ENCODE data around the gene DNAJC6.
A peak's percentile ranks its signal among the peaks of the same experiment; 100 is the strongest.

The DNAJC6 gene

GRCh38 chr1:65434255-65434654 is 124.9 kb downstream of the DNAJC6 start:
- Histone ChIP-seq H3K79me2 (ENCODE audit: control insufficient read depth, low read length) (no peaks in the 10 kb centered on the region), H3K9me2 (replicated peaks; ENCODE audit: control insufficient read depth, low read length) (no peaks in the 10 kb centered on the region), H3K4me1 (ENCODE audit: control insufficient read depth, low read length) (no peaks in the 10 kb centered on the region), H3K9me3 (ENCODE audit: control insufficient read depth, insufficient read depth, low read length) (no peaks in the 10 kb centered on the region), H3F3A (ENCODE audit: control insufficient read depth, insufficient read depth) (0 out of 2 replicates have a peak, but pooled peaks cover 2% of the 10 kb centered on the region), H3K27ac (ENCODE audit: low read depth, low read length) (no peak overlapping the region), H3K36me3 (ENCODE audit: control insufficient read depth, low read length) (peaks cover 26% of the 10 kb centered on the region), H3K4me3 (ENCODE audit: low read length) (no peak overlapping the region), H3K4me2 (ENCODE audit: low read length) (no peak overlapping the region), H4K20me1 (ENCODE audit: control insufficient read depth, insufficient read depth, low read depth, low read length) (no peaks in the 10 kb centered on the region), H3K27me3 (ENCODE audit: control insufficient read depth, low read length) (no peaks in the 10 kb centered on the region)
- TF ChIP-seq EZH2phosphoT487 (IDR thresholded peaks at IDR 0.05; ENCODE audit: borderline replicate concordance, low read length) (no peak), CTCF (IDR thresholded peaks at IDR 0.05; ENCODE audit: low read depth, low read length, poor library complexity, severe bottlenecking) (peak; percentile 22)

GRCh38 chr1:65434760-65435159 is 125.4 kb downstream of the DNAJC6 start:
- Histone ChIP-seq H3K9me2 (replicated peaks; ENCODE audit: control insufficient read depth, low read length) (no peaks in the 10 kb centered on the region), H3K79me2 (ENCODE audit: control insufficient read depth, low read length) (no peaks in the 10 kb centered on the region), H3K36me3 (ENCODE audit: control insufficient read depth, low read length) (peaks cover 25% of the 10 kb centered on the region), H3K27ac (ENCODE audit: low read depth, low read length) (no peak overlapping the region), H3K4me2 (ENCODE audit: low read length) (no peak overlapping the region), H3K4me3 (ENCODE audit: low read length) (no peak overlapping the region), H4K20me1 (ENCODE audit: control insufficient read depth, insufficient read depth, low read depth, low read length) (no peaks in the 10 kb centered on the region), H3K27me3 (ENCODE audit: control insufficient read depth, low read length) (no peaks in the 10 kb centered on the region), H3K4me1 (ENCODE audit: control insufficient read depth, low read length) (no peaks in the 10 kb centered on the region), H3K9me3 (ENCODE audit: control insufficient read depth, insufficient read depth, low read length) (no peaks in the 10 kb centered on the region), H3F3A (ENCODE audit: control insufficient read depth, insufficient read depth) (0 out of 2 replicates have a peak, but pooled peaks cover 2% of the 10 kb centered on the region)
- TF ChIP-seq EZH2phosphoT487 (IDR thresholded peaks at IDR 0.05; ENCODE audit: borderline replicate concordance, low read length), result no peak
- no peak for TF ChIP-seq CTCF (IDR thresholded peaks at IDR 0.05; ENCODE audit: low read depth, low read length, poor library complexity, severe bottlenecking)

- peaks cover 15% of the 10 kb centered on the region for H3K36me3 ChIP-seq (ENCODE audit: control insufficient read depth, low read length)
- no peaks in the 10 kb centered on the region for H4K20me1 ChIP-seq (ENCODE audit: control insufficient read depth, insufficient read depth, low read depth, low read length)
- H3K27ac ChIP-seq (ENCODE audit: low read depth, low read length), result no peak overlapping the region
- no peaks in the 10 kb centered on the region for H3K27me3 ChIP-seq (ENCODE audit: control insufficient read depth, low read length)
- TF ChIP-seq CTCF (IDR thresholded peaks at IDR 0.05; ENCODE audit: low read depth, low read length, poor library complexity, severe bottlenecking) (no peak), EZH2phosphoT487 (IDR thresholded peaks at IDR 0.05; ENCODE audit: borderline replicate concordance, low read length) (no peak)
- H3K4me2 ChIP-seq (ENCODE audit: low read length), result no peak overlapping the region
- no peaks in the 10 kb centered on the region for H3K9me3 ChIP-seq (ENCODE audit: control insufficient read depth, insufficient read depth, low read length)
- no peaks in the 10 kb centered on the region for H3K9me2 ChIP-seq (replicated peaks; ENCODE audit: control insufficient read depth, low read length)
- no peaks in the 10 kb centered on the region for H3K4me1 ChIP-seq (ENCODE audit: control insufficient read depth, low read length)
- H3K79me2 ChIP-seq (ENCODE audit: control insufficient read depth, low read length), result no peaks in the 10 kb centered on the region
- no peak overlapping the region for H3K4me3 ChIP-seq (ENCODE audit: low read length)
- no peaks in the 10 kb centered on the region for H3F3A ChIP-seq (ENCODE audit: control insufficient read depth, insufficient read depth)
Measured at GRCh38 chr1:65435987-65436386, 126.6 kb downstream of the DNAJC6 start.
